Skeletal muscle tissue (tissue), 4 donors: ENCODE results near the gene SLC35F1. TPM values are rescaled to one million over a fixed set of nuclear protein-coding genes. Genes with fewer than 3 reads are reported as not detected.
"Not testable (repeated sequence)": the region's sequence is repeated elsewhere in the genome, so short reads cannot be mapped to it uniquely, and the experiment has no call there.

Source experiments
- H3K27ac ChIP-seq: one replicate; pipeline ENCODE4 v1.7.0; 2013; ENCODE audit warnings: mild to moderate bottlenecking, low read depth, low read length, inconsistent platforms
- H3K27me3 ChIP-seq, 3 donors: one replicate each; pipeline ENCODE4 v1.7.0; 2013; ENCODE audit warnings: low read length in 3 of 3; ENCODE audit not compliant: control insufficient read depth in 3 of 3, insufficient read depth in 3 of 3
- H3K36me3 ChIP-seq, 3 donors: one replicate each; pipeline ENCODE4 v1.7.0; 2013; ENCODE audit warnings: low read length in 3 of 3; ENCODE audit not compliant: control insufficient read depth in 3 of 3, insufficient read depth in 3 of 3
- H3K4me1 ChIP-seq, 3 donors: one replicate each; pipeline ENCODE4 v1.7.0; 2013; ENCODE audit warnings: low read length in 3 of 3, mild to moderate bottlenecking in 3 of 3; ENCODE audit not compliant: control insufficient read depth in 3 of 3, insufficient read depth in 3 of 3
- H3K4me3 ChIP-seq, 3 donors: one replicate each; pipeline ENCODE4 v1.7.0; 2013; ENCODE audit warnings: low read length in 3 of 3
- H3K9ac ChIP-seq, 3 donors: one replicate each; pipeline ENCODE4 v1.7.0; 2013; ENCODE audit warnings: low read length in 3 of 3, mild to moderate bottlenecking in 3 of 3, moderate library complexity in 2 of 3, low read depth in 1 of 3
- H3K9me3 ChIP-seq, 3 donors: one replicate each; pipeline ENCODE4 v1.7.0; 2013; ENCODE audit warnings: low read length in 3 of 3; ENCODE audit not compliant: control insufficient read depth in 3 of 3
- total RNA-seq: library from RNA; depleted of rRNA; stranded (reverse); fragments of >200 nt; gene quantifications from one replicate; pipeline ENCODE4 v1.2.3, GENCODE V29; 2014
- donor health status: Osteomylitis.

The SLC35F1 gene
- total RNA-seq, 1 donor from 2014 or later: 3.1 TPM

DNA sequence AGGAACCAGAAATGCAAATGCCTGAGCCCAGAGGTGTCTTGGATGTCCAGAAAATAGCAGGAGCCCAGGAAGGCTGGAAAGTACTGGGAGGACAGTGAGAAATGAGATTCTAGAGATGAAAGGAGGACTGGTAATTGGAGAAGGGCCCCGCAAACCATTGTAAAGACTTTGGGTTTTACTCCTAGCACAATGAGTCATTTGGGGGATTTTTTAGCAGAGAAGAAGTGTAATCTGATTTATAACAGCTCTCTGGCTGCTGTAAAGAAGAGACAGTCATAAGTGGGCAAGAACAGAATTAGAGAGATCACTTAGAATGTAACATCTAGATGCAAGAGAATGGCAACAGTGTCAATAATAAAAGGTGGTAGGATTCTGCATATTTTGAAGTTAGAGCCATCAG, 40.2 kb downstream of the SLC35F1 start:
- H3K4me3 ChIP-seq: no peak overlapping the region
- H3K36me3 ChIP-seq: no peaks in the 10 kb centered on the region
- H3K27ac ChIP-seq: no peak overlapping the region
- peaks cover 0 to 3% (median 3%) of the 10 kb centered on the region in 3 donors for H3K27me3 ChIP-seq
- H3K9me3 ChIP-seq: no peaks in the 10 kb centered on the region
- H3K9ac ChIP-seq: no peak overlapping the region
- no peaks in the 10 kb centered on the region for H3K4me1 ChIP-seq

DNA sequence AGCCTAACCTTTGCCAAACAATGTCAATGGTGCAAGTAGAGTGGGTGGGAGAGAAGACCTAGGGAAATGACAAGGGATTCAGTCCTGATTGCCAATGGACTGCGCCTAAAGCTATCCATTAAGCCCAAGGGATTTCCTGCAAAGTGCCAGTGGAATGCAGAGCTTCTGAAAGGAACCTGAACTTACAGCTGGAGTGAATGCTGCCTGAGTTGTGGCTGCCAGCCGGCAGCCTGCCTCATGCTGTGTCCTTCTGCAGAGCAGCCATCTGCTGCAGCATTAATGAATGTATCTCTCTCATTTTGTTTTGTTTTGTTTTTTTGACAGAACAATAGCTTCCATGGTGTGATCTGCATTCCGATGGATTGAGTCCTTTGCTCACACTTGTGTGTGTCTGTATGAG, 44.7 kb downstream of the SLC35F1 start:
- Histone ChIP-seq H3K4me3 (no peak overlapping the region), H3K27me3 (peaks cover 0 to 3% (median 3%) of the 10 kb centered on the region in 3 donors), H3K27ac (no peak overlapping the region), H3K9ac (no peak overlapping the region), H3K36me3 (no peaks in the 10 kb centered on the region), H3K9me3 (no peaks in the 10 kb centered on the region), H3K4me1 (no peaks in the 10 kb centered on the region)

GRCh38 chr6:117955684-117956256, 48.7 kb downstream of the SLC35F1 start:
- H3K9ac ChIP-seq: no peak overlapping the region
- peaks cover 0 to 3% (median 0%) of the 10 kb centered on the region in 3 donors for H3K27me3 ChIP-seq
- H3K9me3 ChIP-seq: no peaks in the 10 kb centered on the region
- H3K4me1 ChIP-seq: no peaks in the 10 kb centered on the region
- H3K36me3 ChIP-seq: no peaks in the 10 kb centered on the region
- H3K27ac ChIP-seq: no peak overlapping the region
- H3K4me3 ChIP-seq: no peak overlapping the region

DNA sequence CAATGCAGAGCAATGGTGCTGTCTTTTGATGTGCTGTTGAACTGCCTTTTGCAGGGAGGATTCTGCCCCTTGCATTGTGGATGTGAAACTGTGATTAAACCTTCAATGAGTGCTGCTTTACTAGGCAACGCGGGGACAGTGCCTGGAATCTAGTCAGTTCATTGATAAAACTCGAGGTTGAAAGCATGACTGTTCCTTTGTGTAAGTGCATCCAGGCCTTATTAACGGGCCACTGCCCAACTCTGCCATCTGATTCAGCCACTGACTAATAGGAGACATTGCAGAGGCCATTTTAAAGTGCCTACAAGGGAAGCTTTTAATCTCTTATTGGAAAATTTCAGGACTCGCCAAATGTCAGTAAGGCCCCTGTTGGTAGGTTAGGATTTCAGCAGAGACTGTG, 49.3 kb downstream of the SLC35F1 start:
- Histone ChIP-seq H3K27me3 (peaks cover 0 to 3% (median 0%) of the 10 kb centered on the region in 3 donors), H3K9me3 (no peaks in the 10 kb centered on the region), H3K4me1 (no peaks in the 10 kb centered on the region), H3K27ac (no peak overlapping the region), H3K4me3 (no peak overlapping the region), H3K9ac (no peak overlapping the region), H3K36me3 (no peaks in the 10 kb centered on the region)

DNA sequence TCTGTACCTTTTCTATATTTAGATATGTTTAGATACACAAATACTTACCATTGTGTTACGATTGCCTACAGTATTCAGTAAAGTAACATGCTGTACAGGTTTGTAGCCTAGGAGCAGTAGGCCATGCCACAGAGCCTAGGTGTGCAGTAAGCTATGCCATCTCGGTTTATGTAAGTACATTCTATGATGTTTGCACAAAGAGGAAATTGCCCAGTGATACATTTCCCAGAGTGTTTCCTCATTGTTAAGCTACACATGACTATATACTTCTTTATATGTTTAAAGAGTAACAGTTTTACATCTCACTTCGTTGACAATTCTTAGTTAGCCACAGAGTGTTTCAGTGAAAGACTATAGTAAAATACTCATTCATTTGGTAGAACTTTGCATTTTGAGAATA, 51.5 kb downstream of the SLC35F1 start:
- Histone ChIP-seq H3K27me3 (peaks cover 2 to 5% (median 4%) of the 10 kb centered on the region in 3 donors), H3K4me1 (no peaks in the 10 kb centered on the region), H3K27ac (no peak overlapping the region), H3K4me3 (no peak overlapping the region), H3K9me3 (no peaks in the 10 kb centered on the region), H3K36me3 (no peaks in the 10 kb centered on the region), H3K9ac (no peak overlapping the region)

DNA sequence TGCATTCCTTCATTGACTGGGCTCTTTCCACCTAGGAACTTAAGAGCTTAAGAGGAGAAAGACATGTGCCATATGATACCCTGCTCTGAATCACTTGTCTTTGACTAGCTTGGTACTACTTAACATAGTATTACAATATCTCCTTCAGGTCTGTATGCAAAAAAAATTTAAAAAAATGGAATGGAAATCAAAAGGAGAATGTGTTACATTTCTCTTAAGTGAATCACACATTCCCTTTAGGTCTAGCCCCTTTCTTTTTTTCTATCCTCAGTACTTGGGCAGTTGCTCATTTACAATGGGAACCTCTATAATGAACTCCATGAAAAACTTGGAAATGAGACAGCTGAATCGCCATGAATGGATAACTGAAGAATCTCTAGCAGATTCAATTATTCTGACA, 53.8 kb downstream of the SLC35F1 start:
- Histone ChIP-seq H3K4me3 (no peak overlapping the region), H3K9ac (no peak overlapping the region), H3K4me1 (no peaks in the 10 kb centered on the region), H3K9me3 (peaks cover 0 to 8% (median 2%) of the 10 kb centered on the region in 3 donors), H3K36me3 (no peaks in the 10 kb centered on the region), H3K27ac (no peak overlapping the region), H3K27me3 (peaks cover 2 to 7% (median 4%) of the 10 kb centered on the region in 3 donors)

GRCh38 chr6:117961301-117961700, 54.2 kb downstream of the SLC35F1 start:
- H3K4me1 ChIP-seq: no peaks in the 10 kb centered on the region
- no peak overlapping the region for H3K27ac ChIP-seq
- peaks cover 2 to 7% (median 4%) of the 10 kb centered on the region in 3 donors for H3K27me3 ChIP-seq
- peaks cover 0 to 8% (median 2%) of the 10 kb centered on the region in 3 donors for H3K9me3 ChIP-seq
- H3K4me3 ChIP-seq: no peak overlapping the region
- no peaks in the 10 kb centered on the region for H3K36me3 ChIP-seq
- H3K9ac ChIP-seq: no peak overlapping the region

DNA sequence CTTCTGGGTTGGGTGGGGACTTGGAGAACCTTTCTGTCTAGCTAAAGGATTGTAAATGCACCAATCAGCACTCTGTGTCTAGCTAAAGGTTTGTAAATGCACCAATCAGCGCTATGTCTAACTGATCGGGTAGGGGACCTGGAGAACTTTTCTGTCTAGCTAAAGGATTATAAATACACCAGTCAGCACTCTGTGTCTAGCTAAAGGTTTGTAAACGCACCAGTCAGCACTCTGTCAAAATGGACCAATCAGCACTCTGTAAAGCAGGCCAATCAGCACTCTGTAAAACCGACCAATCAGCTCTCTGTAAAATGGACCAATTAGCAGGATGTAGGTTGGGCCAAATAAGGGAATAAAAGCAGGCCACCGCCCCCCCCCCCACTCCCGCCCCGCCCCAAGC, 58.7 kb downstream of the SLC35F1 start:
- H3K27me3 ChIP-seq, H3K9me3 ChIP-seq, H3K27ac ChIP-seq, H3K4me1 ChIP-seq, H3K36me3 ChIP-seq, H3K9ac ChIP-seq, H3K4me3 ChIP-seq: not testable (repeated sequence)

GRCh38 chr6:117971637-117972036, 64.6 kb downstream of the SLC35F1 start:
- Histone ChIP-seq H3K4me1 (no peaks in the 10 kb centered on the region), H3K36me3 (no peaks in the 10 kb centered on the region), H3K9me3 (no peaks in the 10 kb centered on the region), H3K4me3 (no peak overlapping the region), H3K27ac (no peak overlapping the region), H3K27me3 (no peaks in the 10 kb centered on the region), H3K9ac (no peak overlapping the region)

DNA sequence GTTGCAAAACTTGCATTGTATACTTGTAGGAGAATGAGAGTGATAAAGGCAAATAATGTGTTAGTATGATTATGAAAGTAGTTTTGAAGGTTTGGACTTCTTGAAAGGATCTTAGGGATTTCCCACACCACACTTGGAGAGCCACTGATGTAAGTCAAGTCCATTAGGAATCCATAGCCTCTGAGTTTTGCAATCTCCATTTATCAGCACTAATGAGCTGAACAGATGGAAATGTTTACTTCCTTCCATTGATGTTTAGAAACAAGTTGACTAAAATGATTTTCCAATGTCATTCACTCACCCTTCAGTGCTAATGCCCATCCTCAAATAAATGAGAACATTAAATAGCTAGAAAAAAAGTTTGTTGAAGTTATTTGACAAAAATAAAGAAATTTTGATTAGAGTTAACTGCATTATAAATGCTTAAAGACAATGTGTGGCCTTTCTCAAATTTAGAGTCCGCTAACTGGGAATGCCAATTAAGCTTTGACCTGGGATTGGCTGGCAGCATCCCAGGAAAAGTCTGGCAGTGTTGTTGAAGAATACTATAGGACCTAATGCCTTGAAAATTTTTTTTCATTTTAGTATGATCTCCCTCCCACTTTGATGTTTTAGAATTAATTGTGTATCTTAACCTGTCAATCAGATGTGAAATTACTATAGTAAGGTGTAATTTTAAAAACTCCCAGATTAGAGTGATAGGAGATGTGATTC, 68.0 kb downstream of the SLC35F1 start:
- H3K4me1 ChIP-seq: no peaks in the 10 kb centered on the region
- no peaks in the 10 kb centered on the region for H3K9me3 ChIP-seq
- no peak overlapping the region for H3K27ac ChIP-seq
- H3K9ac ChIP-seq: no peak overlapping the region
- no peak overlapping the region for H3K4me3 ChIP-seq
- no peaks in the 10 kb centered on the region for H3K27me3 ChIP-seq
- no peaks in the 10 kb centered on the region for H3K36me3 ChIP-seq
